Caco-2 (cell line): Measurements from ENCODE around the gene NCAPD3. TPM values are rescaled to one million over a fixed set of nuclear protein-coding genes. Genes with fewer than 3 reads are reported as not detected.

Experiments
- BruUV-seq: library from RNA; stranded (reverse); fragments of 400-500 nt; replicated peaks from 2 replicates; lab custom pipeline; 2021; lab: Mats Ljungman, UMichigan
- CTCF ChIA-PET: fragments of 300-600 bp; sonication (Branson Sonifier 250); formaldehyde crosslinking; loops from one replicate; lab custom pipeline; 2022; ENCODE audit warnings: antibody characterized with exemption; lab: Charles Lee
- POLR2A ChIA-PET: fragments of 300-600 bp; sonication (Branson Sonifier 250); formaldehyde crosslinking; loops from one replicate; lab custom pipeline; 2022; ENCODE audit warnings: antibody characterized with exemption; lab: Charles Lee
- DNase-seq, 2 experiments: peaks; one replicate each; pipeline versions ENCODE4 v3.0.0 to v3.0.0-alpha.2; 2020 to 2022
- H3K27me3 ChIP-seq: replicated peaks from 2 replicates; pipeline ENCODE4 v1.6.0; 2011; ENCODE audit warnings: low read length; ENCODE audit not compliant: control insufficient read depth, insufficient read depth
- H3K36me3 ChIP-seq: 2 replicates; pipeline ENCODE4 v1.5.1; 2011; ENCODE audit warnings: low read length; ENCODE audit not compliant: control insufficient read depth, insufficient read depth
- H3K4me1 ChIP-seq: fragments of 250-450 bp; sonication (Bioruptor Pico); 2 replicates; pipeline ENCODE4 v1.5.1; 2020; ENCODE audit warnings: mild to moderate bottlenecking
- H3K4me3 ChIP-seq: 2 replicates; pipeline ENCODE4 v1.5.1; 2011; ENCODE audit warnings: low read depth, mild to moderate bottlenecking, control low read depth, low read length
- H3K9me3 ChIP-seq: fragments of 250-450 bp; sonication (Bioruptor Pico); 2 replicates; pipeline ENCODE4 v1.5.1; 2020; ENCODE audit warnings: mild to moderate bottlenecking, moderate library complexity
- H3K27ac Mint-ChIP-seq: one replicate; pipeline ENCODE4 v1.8.0; 2022; ENCODE audit warnings: mixed read lengths; ENCODE audit not compliant: unreplicated experiment
- H3K27me3 Mint-ChIP-seq: one replicate; pipeline ENCODE4 v1.8.0; 2022; ENCODE audit warnings: mixed read lengths; ENCODE audit not compliant: insufficient read depth, unreplicated experiment
- H3K36me3 Mint-ChIP-seq: one replicate; pipeline ENCODE4 v1.8.0; 2022; ENCODE audit warnings: mild to moderate bottlenecking, mixed read lengths; ENCODE audit not compliant: insufficient read depth, unreplicated experiment
- H3K4me1 Mint-ChIP-seq: one replicate; pipeline ENCODE4 v1.8.0; 2022; ENCODE audit warnings: low read depth, mixed read lengths; ENCODE audit not compliant: unreplicated experiment
- H3K4me3 Mint-ChIP-seq: one replicate; pipeline ENCODE4 v1.8.0; 2022; ENCODE audit warnings: mild to moderate bottlenecking, moderate library complexity, mixed read lengths; ENCODE audit not compliant: unreplicated experiment
- H3K9me3 Mint-ChIP-seq: one replicate; pipeline ENCODE4 v1.8.0; 2022; ENCODE audit warnings: mixed read lengths; ENCODE audit not compliant: unreplicated experiment
- CTCF ChIP-seq, 2 experiments: fragments of 200-600 bp in 1 of 2; IDR thresholded peaks; 1 replicate in 1 of 2; 2 replicates in 1 of 2; pipeline versions ENCODE4 v1.5.1 to v1.8.0; 2011 to 2022; ENCODE audit warnings: antibody characterized with exemption in 1 of 2, control low read depth in 1 of 2, inconsistent platforms in 1 of 2, low read depth in 1 of 2, low read length in 1 of 2, mild to moderate bottlenecking in 1 of 2, moderate library complexity in 1 of 2; ENCODE audit not compliant: insufficient read depth in 1 of 2, severe bottlenecking in 1 of 2, unreplicated experiment in 1 of 2
- intact Hi-C: fragments of 100-400 bp; cut with micrococcal nuclease; formaldehyde crosslinking; loops from one replicate; pipeline ENCODE4 v1.10.0; 2022; ENCODE audit not compliant: unreplicated experiment
- total RNA-seq: library from RNA; stranded (reverse); gene quantifications from 2 replicates; pipeline ENCODE4 v1.2.3, GENCODE V29; 2022

Gene NCAPD3
- total RNA-seq, 1 experiment from 2014 or later = 108 TPM

GRCh38 chr11:134223121-134223520 is 646 bp downstream of the NCAPD3 start:
- H3K36me3 ChIP-seq = peaks cover 2% of the 10 kb centered on the region; the same call in 1 of the 2 replicates
- Mint-ChIP-seq H3K4me1 (peaks cover 11% of the 10 kb centered on the region), H3K9me3 (no peaks in the 10 kb centered on the region), H3K27me3 (no peaks in the 10 kb centered on the region), H3K4me3 (peak overlapping the region; percentile 84), H3K36me3 (peaks cover 28% of the 10 kb centered on the region), H3K27ac (peak overlapping the region; percentile 66)
- H3K9me3 ChIP-seq = no peaks in the 10 kb centered on the region
- no peak for TF ChIP-seq CTCF (IDR thresholded peaks at IDR 0.05; ENCODE audit: insufficient read depth in 1 of 2, low read depth in 1 of 2, low read length in 1 of 2, severe bottlenecking in 1 of 2, unreplicated experiment in 1 of 2)
- no peaks in the 10 kb centered on the region for H3K27me3 ChIP-seq
- no peak for DNase-seq
- peak overlapping the region; percentile 76 for H3K4me3 ChIP-seq
- peaks cover 19% of the 10 kb centered on the region for H3K4me1 ChIP-seq
- ChIA-PET POLR2A (interaction anchor here (0.6 to 1.7 kb wide), 3 partner anchors 31 to 519 kb away, joined by 3 to 9 read pairs (median 3); partner anchors contain the start of gene ACAD8), CTCF (interaction anchor here (1.7 to 2.8 kb wide), 3 partner anchors 21 to 39 kb away, joined by 8 to 14 read pairs (median 8); partner anchors contain the start of genes ACAD8 and THYN1)
- TSS peak; percentile 42 for BruUV-seq
- intact Hi-C loops = no loop called here

GRCh38 chr11:134216816-134217215 is 7.0 kb downstream of the NCAPD3 start:
- H3K27ac Mint-ChIP-seq = no peak overlapping the region
- H3K4me3 Mint-ChIP-seq = no peak overlapping the region
- Histone ChIP-seq H3K9me3 (no peaks in the 10 kb centered on the region), H3K4me1 (no peaks in the 10 kb centered on the region), H3K4me3 (no peak overlapping the region), H3K27me3 (no peaks in the 10 kb centered on the region), H3K36me3 (peaks cover 2% of the 10 kb centered on the region)
- CTCF ChIA-PET = no interaction called here
- no peaks in the 10 kb centered on the region for H3K9me3 Mint-ChIP-seq
- H3K27me3 Mint-ChIP-seq = no peaks in the 10 kb centered on the region
- intact Hi-C loops = no loop called here
- TF ChIP-seq CTCF (IDR thresholded peaks at IDR 0.05; ENCODE audit: insufficient read depth in 1 of 2, low read depth in 1 of 2, low read length in 1 of 2, severe bottlenecking in 1 of 2, unreplicated experiment in 1 of 2) = no peak
- no peak for DNase-seq
- BruUV-seq = no TSS peak
- POLR2A ChIA-PET = no interaction called here
- H3K4me1 Mint-ChIP-seq = no peaks in the 10 kb centered on the region
- peaks cover 45% of the 10 kb centered on the region for H3K36me3 Mint-ChIP-seq

- no peak overlapping the region for H3K4me3 ChIP-seq
- H3K4me3 Mint-ChIP-seq = no peak overlapping the region
- H3K27me3 ChIP-seq = no peaks in the 10 kb centered on the region
- no peaks in the 10 kb centered on the region for H3K9me3 ChIP-seq
- no peaks in the 10 kb centered on the region for H3K4me1 Mint-ChIP-seq
- BruUV-seq = no TSS peak
- no peaks in the 10 kb centered on the region for H3K9me3 Mint-ChIP-seq
- DNase-seq = no peak
- no peak for TF ChIP-seq CTCF (IDR thresholded peaks at IDR 0.05; ENCODE audit: insufficient read depth in 1 of 2, low read depth in 1 of 2, low read length in 1 of 2, severe bottlenecking in 1 of 2, unreplicated experiment in 1 of 2)
- no peaks in the 10 kb centered on the region for H3K4me1 ChIP-seq
- H3K27me3 Mint-ChIP-seq = no peaks in the 10 kb centered on the region
- intact Hi-C loops = no loop called here
- CTCF ChIA-PET = no interaction called here
- POLR2A ChIA-PET = no interaction called here
- no peak overlapping the region for H3K27ac Mint-ChIP-seq
- H3K36me3 Mint-ChIP-seq = peaks cover 54% of the 10 kb centered on the region
- peaks cover 2% of the 10 kb centered on the region for H3K36me3 ChIP-seq
Measured at GRCh38 chr11:134215836-134216235, 7.9 kb downstream of the NCAPD3 start.
